ENCODE results near the gene DLX6.

Gene DLX6

DNA sequence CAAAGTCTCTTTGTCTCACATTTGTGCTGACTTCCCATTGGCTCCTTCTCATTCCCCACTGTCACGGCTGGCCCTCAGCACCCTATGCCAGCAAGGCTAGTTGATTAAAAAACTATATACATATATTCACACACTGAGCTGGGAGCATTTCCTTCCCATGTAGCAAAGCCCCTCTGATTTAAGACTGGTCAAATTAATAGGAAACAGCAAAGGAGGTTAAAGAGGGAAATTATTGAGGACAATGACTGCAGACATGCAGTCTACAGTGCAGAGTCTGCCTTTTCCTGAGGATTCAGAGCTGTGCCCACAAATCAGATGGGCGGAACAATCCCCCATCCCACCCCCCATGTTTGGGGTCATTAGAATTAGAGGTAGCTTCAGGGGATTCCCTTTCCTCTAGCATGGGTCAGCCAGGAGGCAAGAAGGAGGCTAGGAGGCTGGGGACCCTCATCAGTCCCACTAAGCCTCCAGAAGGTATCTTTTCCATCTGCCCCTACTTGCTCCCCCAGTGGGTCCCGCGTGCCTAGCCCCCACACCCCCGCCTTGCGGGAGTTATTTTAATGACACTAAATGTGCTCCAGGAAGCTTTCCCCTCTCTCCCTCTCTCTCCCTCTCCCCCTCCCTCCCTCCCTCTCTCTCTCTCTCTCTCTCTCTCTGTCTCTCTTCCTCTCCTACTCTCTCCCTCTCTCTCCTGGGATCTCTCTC, 9.8 kb upstream of the DLX6 start:
- peak; percentile 8 for DNase-seq (ENCODE audit: low read depth, low spot score)

DNA sequence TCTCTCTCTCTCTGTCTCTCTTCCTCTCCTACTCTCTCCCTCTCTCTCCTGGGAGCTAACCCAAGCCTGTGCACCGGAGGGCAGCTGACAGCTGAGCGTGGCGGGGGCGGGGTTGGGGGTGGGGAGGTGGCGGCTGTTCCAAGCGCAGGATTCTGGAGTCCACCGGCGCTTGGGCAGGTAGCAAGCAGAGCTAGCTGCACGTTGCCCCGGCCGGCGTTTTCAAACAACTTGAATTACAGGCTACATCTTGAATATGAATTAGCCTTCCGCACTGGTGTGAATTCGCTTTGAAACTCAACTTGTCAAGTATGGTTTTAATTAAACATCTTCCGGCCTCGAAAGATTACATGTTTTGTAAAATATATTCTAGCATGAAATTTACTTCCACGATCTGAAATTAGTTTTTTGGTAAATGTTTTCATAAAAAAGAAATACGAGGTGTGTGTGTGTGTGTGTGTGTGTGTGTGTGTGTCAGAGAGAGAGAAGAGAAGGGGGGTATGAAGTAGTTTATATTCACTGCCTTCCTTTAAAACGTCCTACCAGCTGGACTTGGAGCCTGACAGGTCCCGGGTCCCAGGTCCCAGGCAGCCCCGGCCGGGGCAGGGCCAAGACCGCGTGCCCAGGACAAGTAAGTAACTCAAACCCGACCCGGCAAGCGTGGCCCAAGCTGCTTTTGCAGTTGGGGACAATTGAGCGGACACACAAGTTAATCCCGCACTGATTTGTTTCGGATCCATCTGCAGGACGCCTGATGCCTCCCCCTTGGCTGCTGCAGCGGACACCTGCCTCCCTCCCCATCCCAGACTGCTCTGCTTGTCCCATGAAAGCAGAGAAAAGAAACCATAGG, 9.0 kb upstream of the DLX6 start:
- DNase-seq (ENCODE audit: low read depth, low spot score) = peak; percentile 50

DNA sequence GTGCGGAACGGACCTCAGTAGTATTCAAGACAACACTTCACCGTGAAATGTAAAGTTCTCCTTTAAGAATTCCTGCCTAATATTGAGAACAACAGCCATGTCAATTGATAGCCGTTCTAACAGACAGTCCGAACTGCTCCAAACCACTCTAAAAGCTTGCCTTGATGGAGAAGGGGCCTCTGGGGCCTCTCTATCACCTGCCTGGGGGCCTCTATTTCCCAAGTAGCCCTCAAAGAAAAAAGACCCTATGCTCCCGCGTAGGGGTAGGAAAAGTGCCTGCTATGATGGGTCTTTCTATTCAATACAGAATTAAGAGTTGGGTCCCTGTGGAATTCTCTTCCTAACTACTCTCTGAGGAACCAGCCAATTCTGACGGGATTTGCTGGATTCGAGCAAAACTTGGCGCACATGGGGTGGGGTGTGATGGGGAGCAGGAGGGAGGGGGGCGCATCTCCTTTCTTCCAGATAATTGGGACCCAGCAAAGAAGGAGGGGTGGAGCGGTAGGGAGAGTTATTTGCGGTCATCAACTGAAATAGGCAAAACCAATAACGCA, 8.3 kb upstream of the DLX6 start:
- DNase-seq (ENCODE audit: low read depth, low spot score) = no peak

DNA sequence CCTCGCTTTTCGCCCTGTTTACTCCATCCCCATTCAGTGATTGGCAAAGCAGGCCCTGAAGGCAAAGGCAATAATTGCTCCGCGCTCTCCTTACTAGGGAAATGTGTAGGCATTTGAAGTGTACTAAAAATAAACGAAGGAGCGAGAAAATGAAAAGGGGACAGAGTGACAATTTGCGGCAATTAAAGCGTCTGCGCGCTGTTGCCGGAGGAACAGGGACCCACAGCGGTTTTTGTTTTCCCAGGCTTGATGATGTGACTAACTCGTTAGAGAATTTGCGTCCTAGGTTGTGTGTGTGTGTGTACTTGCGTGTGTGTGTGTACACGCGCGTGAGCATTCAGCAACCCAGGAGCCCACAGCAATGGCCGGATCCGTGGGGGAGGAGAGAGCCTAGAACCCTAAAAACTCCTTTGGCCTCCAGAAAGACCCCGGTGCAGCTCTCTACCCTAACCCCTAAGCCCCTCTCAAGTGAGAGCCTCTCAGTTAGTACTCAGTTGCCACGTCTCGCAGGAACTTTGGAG, 7.8 kb upstream of the DLX6 start:
- DNase-seq (ENCODE audit: low read depth, low spot score) = peak; percentile 41

DNA sequence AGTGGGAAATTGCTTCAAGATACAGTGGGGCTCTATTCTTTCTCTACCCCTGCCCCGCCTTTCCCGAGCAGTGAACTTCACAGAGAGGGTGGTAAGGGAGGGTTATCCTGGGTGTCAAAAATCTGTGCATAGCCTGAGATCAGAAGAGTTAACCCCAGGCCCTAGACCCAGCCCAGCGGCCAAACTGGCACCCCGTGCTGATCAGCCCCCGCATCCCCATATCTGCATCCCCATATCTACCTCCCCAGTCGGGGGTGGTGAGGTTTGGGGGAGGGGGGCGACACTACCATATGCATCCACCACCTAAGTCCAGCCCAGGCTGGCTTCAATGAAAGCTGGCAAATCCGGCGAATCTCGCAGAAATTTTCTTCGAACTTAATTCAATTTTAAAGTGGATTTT, 7.0 kb upstream of the DLX6 start:
- DNase-seq (ENCODE audit: low read depth, low spot score) = peak; percentile 14

DNA sequence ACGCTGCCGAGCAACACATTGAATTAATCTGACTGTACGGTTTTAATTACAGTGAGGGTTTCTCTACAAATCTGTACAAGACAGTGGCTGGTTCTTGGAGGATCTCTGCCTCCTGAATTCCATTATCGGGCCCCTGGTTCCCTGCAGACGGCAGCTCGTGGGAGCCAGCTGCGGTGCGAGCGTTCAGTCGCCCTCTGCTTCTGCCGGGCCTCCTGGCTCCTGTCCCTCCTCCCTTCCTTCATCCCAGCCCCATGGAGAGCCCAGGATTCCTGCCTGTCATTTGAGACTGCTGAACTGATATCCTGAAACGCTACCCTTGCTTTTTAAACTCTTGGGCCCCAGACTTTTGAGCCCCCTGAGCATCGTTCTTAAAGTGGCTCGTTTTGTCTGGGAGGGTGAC, 6.6 kb upstream of the DLX6 start:
- DNase-seq (ENCODE audit: low read depth, low spot score) = peak; percentile 60

DNA sequence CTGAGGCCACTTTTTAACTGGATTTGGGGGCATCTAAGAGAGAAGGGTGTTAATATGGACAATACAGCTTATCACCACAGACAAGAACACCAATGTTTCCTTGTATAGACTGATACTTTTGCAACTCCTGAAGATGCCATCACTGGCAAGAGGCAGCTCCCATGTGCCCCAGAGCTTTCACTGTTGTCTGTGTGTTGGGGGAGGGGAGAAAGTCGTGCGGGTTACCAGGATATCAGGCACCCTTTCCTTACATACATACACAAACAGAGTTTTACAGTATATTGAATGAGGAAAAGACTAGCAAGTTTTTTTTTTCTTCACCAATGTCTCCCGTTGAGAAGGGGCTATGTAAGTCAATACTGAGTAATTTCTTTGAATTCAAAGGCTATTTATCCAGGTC, 4.1 kb upstream of the DLX6 start:
- DNase-seq (ENCODE audit: low read depth, low spot score) = no peak

DNA sequence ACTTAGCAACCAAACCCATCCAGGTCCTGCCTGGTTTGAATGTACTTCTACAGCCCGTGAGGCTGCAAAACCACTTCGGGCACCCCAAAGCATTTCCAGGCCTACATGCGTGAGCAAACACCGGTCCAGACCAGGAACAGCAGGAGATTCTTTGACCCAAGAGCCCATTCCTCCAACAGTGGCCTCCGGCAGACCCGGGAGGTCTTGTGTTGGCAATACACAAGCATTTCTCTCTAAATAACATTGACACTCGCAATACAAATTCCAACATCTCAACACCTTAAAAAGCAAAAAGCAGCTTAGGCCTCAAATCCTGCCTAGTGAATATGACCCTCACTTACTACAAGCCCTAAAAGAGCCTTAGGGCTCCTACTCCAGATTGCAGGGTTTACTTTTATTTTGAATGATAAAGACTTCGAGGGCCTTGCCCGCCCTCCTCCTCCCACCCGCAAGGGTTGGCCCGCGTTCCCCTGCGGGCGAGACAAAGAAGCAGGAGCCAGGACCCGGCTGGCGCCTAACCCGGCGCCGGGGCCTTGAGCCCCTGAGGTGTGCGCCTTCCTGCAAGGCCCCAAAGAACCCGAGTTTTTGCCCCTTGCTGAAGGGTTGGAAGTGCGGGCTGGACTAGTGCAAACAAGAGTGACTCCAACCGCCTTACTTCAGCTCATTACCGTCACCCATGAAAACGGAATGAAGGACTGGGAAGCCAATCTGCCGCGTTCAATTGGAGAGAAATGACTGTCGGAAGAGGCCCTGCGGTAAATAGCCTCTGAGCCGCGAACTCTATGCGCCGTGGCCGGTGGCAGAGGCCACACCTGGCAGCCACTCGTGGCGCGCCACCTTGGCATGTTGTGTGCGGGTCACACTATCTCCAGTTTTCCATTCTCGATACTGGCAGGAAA, 3.4 kb upstream of the DLX6 start:
- DNase-seq (ENCODE audit: low read depth, low spot score) = peak; percentile 95

DNA sequence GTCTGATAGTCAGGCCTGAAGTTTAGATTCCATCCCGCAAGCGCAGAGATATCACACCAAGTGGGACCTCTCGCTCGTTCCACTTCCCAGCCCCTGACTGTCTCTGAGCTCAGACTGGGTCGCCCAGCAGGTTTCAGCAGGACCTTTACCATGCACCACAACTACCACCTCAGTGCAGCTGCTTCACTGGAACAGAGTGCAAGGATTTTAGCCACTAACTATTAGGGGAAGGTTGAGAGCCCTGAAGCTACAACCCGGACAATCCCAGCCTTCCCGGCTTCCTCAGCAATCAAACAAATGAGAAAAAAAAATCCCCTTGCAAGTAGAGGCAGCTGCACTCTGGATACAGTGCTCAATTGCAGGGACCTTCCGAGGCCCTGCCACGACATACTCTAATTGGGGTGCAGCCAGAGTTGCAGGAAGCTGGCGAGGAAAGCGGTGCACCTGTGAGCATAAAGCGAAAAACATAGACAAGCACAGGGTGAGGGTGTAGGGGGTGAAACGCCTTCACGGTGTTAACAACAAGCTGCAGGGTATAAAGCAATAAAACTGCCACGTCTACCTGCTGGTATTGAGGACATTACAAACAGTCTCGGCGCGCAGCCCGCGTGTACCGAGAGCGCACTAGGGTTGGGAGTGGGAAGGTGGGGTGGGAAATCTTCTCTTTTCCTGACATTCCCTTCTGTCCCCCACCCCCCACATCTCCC, 2.6 kb upstream of the DLX6 start:
- peak; percentile 79 for DNase-seq (ENCODE audit: low read depth, low spot score)

DNA sequence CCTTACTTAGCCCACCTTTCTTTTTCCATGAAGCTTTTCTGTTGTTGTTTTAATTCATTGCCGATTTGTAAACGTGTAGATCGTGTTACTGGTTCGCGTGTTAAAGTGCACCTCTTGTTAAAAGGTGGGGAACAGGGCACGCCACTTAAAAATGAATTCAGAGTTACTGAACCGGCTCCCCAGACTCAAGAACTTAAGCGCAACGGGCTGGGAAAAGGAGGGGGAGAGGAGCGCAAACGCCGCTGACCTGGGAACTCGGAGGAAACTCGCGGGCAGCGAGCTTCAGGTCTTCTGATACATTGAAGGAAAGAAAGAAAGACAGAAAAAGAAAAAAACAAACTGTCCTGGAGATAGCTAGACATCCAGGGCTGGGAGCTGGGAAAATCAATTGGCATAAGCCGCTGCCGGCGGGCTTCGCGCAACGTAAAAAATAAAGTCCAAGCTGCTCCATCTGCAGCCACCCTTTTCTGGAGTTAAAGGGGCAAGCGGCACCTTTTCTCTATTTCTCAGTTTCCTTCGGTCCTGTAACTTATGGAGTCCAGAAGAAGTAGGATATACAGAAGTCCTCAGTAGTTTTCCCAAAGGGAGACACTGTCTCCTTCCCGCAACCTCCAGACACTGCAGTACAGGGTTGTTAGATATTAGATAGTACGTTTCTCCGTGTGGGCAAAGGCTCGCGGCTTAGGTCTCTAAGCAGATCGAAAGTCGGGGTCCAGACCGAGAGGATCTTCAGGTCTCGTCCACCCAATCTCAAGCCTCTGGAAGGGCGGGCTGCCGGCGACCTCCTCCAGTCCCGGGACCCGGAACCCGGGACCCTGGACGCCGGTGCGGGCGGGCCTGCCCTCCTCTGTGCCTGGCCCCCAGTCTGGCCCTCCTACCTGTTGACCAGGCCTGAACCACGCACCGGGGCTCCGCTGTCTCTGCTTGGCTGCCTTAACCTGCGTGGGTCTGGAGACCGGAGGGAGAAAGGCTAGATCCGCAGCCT, 1.8 kb upstream of the DLX6 start:
- DNase-seq (ENCODE audit: low read depth, low spot score) = peak; percentile 53

DNA sequence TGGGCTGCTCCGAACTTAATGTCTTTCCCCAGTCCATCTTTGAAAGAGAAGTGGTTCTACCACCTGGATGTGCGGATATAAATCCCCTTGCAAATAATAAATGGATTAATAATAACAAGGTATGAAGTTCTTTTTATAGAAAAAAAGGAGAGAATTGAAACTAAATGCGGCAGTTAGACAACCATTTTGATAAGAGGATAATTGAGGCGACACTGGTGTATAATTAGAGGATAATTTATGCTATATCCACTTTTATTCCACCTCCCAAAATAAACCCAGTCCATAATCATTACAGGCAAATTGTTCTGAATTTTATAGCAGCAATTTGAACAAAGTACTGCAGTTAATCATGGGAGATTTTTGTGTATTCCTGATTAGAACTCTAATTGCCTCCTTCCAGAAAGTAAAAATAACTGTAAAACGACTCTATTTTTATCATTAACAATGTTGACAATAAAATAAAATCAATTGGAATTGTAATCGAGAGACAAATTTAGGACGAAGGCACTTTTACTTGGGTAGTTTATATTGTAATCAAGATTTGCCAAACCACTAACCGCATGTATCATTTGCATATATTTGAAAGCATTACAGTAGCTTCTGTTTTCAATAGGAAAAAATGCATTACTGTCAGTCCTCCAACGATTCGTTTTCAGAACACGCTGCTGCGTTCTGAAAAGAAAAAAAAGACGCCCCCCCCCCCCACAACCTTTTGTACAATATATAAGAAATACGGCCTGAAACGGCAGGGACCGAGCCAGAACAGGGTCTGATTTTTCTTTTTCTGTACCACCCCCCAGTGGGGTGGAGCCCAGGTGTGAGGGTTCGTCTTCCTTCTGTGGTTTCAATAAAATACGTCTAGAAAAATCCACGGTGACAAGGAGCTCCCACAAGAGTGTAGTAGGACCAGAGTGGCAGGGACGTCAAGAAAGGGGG, 838 bp upstream of the DLX6 start:
- DNase-seq (ENCODE audit: low read depth, low spot score) = no peak

DNA sequence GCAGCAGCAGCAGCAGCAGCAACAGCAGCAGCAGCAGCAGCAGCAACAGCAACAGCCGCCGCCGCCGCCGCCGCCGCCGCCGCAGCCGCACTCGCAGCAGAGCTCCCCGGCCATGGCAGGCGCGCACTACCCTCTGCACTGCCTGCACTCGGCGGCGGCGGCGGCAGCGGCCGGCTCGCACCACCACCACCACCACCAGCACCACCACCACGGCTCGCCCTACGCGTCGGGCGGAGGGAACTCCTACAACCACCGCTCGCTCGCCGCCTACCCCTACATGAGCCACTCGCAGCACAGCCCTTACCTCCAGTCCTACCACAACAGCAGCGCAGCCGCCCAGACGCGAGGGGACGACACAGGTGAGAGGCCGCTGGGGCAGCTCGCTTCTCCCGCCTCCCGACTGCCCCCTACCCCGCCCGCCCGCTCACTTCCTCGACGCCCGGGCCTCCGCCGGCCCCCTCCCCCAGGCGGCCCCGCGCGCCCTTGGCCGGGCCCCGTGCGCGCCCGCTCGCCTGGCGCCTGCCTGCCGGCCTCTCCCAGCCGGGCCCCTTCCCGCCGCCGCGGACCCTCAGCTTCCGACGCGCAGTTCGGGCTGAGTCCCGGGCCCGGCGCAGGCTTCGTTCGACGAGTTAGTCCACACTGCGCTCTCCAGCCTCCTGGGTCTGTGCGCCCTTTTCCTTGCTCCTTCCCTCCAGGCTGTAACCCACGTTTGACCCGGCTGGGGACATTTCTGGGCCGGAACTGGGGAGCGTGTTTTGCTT, 882 bp downstream of the DLX6 start:
- DNase-seq (ENCODE audit: low read depth, low spot score) = peak; percentile 86

DNA sequence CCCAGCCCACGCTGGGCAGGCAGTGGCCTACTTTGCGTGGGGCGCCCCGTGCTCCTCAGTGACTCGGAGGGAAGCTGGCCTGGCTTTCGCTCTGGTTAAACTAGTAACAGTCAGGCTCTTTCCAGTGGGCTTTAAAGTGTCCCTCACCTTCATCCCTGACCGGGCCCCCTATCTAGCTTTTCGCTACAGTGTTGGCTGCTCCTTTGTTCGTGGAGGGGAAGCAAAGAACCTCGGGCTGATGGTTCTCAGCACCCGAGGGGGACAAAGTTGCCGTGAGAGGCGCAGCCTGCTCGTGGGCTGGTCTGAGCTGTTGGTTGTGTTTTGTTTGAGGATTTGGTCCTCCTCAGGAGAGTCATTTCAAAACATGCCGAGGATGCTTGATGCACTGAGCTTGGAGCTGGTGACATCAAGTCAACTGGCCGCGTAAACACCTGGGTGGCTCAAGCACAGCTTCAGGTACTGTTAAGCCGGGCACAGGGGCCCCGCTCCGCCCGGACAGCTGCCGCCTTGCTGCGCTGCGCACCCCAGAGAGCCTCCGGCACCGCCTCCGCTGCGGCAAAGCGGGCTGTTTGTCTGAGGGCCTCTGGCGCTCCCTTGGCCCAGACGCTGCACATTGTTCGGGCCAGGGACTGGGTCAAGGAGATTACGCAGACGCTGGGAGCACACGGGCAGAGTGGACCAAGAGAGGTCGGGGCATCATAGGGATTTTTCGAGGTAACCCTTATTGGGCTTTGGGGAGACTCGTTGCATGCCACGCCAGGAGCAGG, 1.6 kb downstream of the DLX6 start:
- peak; percentile 61 for DNase-seq (ENCODE audit: low read depth, low spot score)

DNA sequence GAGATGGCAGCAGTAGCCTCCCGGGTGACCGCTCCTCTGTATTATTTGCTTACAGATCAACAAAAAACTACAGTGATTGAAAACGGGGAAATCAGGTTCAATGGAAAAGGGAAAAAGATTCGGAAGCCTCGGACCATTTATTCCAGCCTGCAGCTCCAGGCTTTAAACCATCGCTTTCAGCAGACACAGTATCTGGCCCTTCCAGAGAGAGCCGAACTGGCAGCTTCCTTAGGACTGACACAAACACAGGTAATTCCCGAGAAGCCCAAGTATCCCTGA, 2.2 kb downstream of the DLX6 start:
- peak; percentile 21 for DNase-seq (ENCODE audit: low read depth, low spot score)

DNA sequence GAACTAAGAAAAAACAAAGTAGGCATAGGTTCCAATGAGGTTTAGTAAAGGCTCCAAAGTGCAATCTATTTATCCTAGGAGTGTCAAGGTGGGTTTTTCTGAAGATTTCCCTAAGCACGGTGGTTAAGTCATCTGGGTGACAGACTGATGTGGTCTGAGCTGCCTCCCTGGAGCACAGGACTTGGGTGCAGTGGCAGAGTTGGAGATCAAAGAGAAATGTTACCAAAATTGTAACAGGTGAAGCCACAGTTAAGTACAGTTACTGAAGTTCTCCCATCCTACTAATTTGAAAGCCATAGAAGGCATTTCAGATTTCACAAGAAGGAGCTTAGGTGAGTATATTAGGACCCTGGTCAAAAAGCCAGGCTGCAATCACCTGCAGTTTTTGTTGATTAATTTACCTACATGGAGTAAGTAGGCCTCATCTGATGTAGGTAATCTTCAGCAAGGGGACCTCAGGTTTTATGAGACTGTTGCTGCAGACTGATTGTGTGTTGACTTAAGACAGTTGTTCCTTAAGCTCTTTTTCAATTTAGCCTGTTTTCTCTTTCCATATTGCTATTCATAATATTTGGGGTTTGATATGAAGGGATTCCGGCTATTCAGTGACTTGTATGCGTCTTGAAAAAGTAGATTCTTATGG, 3.0 kb downstream of the DLX6 start:
- DNase-seq (ENCODE audit: low read depth, low spot score) = no peak

DNA sequence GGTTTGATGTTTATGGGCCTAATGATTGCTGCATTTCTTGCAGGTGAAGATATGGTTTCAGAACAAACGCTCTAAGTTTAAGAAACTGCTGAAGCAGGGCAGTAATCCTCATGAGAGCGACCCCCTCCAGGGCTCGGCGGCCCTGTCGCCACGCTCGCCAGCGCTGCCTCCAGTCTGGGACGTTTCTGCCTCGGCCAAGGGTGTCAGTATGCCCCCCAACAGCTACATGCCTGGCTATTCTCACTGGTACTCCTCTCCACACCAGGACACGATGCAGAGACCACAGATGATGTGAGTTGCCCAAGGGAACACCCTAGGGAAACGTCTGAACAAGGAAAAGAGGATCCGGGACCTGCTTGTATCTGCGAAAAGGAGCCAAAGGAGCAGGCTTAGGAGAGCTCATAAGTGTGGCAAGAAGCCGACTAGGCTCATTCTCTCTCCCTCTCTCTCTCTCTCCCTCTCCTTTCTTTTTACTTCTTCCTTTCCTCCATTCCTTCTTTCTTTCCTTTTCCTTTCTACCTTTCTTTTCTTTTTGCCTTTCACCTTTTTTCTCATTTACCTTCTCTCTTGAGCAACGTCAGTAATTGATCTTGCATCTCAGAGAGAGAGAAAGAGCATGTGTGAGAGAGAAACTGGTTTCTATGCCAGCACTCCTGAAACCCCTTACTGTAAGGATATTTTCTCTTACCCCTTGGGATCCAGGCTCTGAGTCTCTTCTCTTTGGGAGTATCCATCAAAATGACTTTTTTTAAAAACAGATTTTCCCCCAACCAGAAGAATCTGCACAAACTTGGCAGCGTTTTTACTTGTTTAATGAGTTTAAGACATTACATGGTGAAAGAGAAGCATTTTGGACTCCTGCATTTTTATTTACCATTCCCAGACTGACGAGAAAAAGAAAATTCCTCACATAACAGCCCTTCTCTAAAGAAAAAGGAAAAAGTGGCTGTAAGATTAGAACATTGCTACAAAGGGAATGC, 4.7 kb downstream of the DLX6 start:
- DNase-seq (ENCODE audit: low read depth, low spot score) = peak; percentile 57
